Measurements from ENCODE around the gene GLG1. TPM values are rescaled to one million over a fixed set of nuclear protein-coding genes. Genes with fewer than 3 reads are reported as not detected.

The GLG1 gene
- total RNA-seq, 1 experiment from 2014 or later: 487 TPM

- CTCF ChIA-PET: no interaction called here
- H3K36me3 ChIP-seq (ENCODE audit: insufficient read depth, low read length, poor library complexity, severe bottlenecking): peaks cover 99% of the 10 kb centered on the region
These were observed 137.9 kb downstream of the GLG1 start for GRCh38 chr16:74468807-74469525.

GRCh38 chr16:74466872-74467271 lies 140.0 kb downstream of the GLG1 start:
- no peak for DNase-seq (ENCODE audit: low spot score)
- Histone ChIP-seq H3K27ac (ENCODE audit: low read depth, low read length, poor library complexity, severe bottlenecking) (peak overlapping the region; percentile 4), H3K4me3 (ENCODE audit: low read depth, low read length, poor library complexity, severe bottlenecking) (no peak overlapping the region), H3K27me3 (replicated peaks; ENCODE audit: insufficient read depth, low read depth, low read length, poor library complexity) (no peaks in the 10 kb centered on the region), H3K9me3 (ENCODE audit: low read depth, low read length, poor library complexity, severe bottlenecking) (no peaks in the 10 kb centered on the region), H3K36me3 (ENCODE audit: insufficient read depth, low read length, poor library complexity, severe bottlenecking) (peaks cover 100% of the 10 kb centered on the region), H3K4me1 (ENCODE audit: insufficient read depth, low read length, poor library complexity, severe bottlenecking) (peaks cover 5% of the 10 kb centered on the region)
- intact Hi-C loops (cut with micrococcal nuclease; ENCODE audit: unreplicated experiment): no loop called here
- TF ChIP-seq CTCF (conservative IDR thresholded peaks at IDR 0.05; ENCODE audit: low read depth, low read length): no peak
- no peak for TF ChIP-seq EZH2 (IDR thresholded peaks at IDR 0.05; ENCODE audit: borderline replicate concordance, low read depth, low read length, poor library complexity, severe bottlenecking)
- BruUV-seq (replicated peaks): no TSS peak
- ChIA-PET CTCF (no interaction called here), POLR2A (ENCODE audit: low non-redundant PET) (interaction anchor here (0.5 kb wide), 1 partner anchor 73 kb away, joined by 3 read pairs; no protein-coding TSS in a partner anchor)

More at GRCh38 chr16:74468807-74469525, 137.9 kb downstream of the GLG1 start:
- H3K4me3 ChIP-seq (ENCODE audit: low read depth, low read length, poor library complexity, severe bottlenecking): no peak overlapping the region
- POLR2A ChIA-PET (ENCODE audit: low non-redundant PET): no interaction called here
- intact Hi-C loops (cut with micrococcal nuclease; ENCODE audit: unreplicated experiment): no loop called here
- peak overlapping the region; percentile 33 for H3K27ac ChIP-seq (ENCODE audit: low read depth, low read length, poor library complexity, severe bottlenecking)
- no peaks in the 10 kb centered on the region for H3K27me3 ChIP-seq (replicated peaks; ENCODE audit: insufficient read depth, low read depth, low read length, poor library complexity)
- no TSS peak for BruUV-seq (replicated peaks)
- no peak for TF ChIP-seq CTCF (conservative IDR thresholded peaks at IDR 0.05; ENCODE audit: low read depth, low read length)
- no peak for TF ChIP-seq EZH2 (IDR thresholded peaks at IDR 0.05; ENCODE audit: borderline replicate concordance, low read depth, low read length, poor library complexity, severe bottlenecking)
- DNase-seq (ENCODE audit: low spot score): no peak
- peaks cover 5% of the 10 kb centered on the region for H3K4me1 ChIP-seq (ENCODE audit: insufficient read depth, low read length, poor library complexity, severe bottlenecking)
- no peaks in the 10 kb centered on the region for H3K9me3 ChIP-seq (ENCODE audit: low read depth, low read length, poor library complexity, severe bottlenecking)

GRCh38 chr16:74465851-74466685 lies 140.8 kb downstream of the GLG1 start:
- DNase-seq (ENCODE audit: low spot score): no peak
- intact Hi-C loops (cut with micrococcal nuclease; ENCODE audit: unreplicated experiment): no loop called here
- H3K27ac ChIP-seq (ENCODE audit: low read depth, low read length, poor library complexity, severe bottlenecking): peak overlapping the region; percentile 13
- H3K27me3 ChIP-seq (replicated peaks; ENCODE audit: insufficient read depth, low read depth, low read length, poor library complexity): no peaks in the 10 kb centered on the region
- TF ChIP-seq EZH2 (IDR thresholded peaks at IDR 0.05; ENCODE audit: borderline replicate concordance, low read depth, low read length, poor library complexity, severe bottlenecking) (no peak), CTCF (conservative IDR thresholded peaks at IDR 0.05; ENCODE audit: low read depth, low read length) (no peak)
- POLR2A ChIA-PET (ENCODE audit: low non-redundant PET): interaction anchor here (0.5 kb wide), 1 partner anchor 73 kb away, joined by 3 read pairs; no protein-coding TSS in a partner anchor
- no peak overlapping the region for H3K4me3 ChIP-seq (ENCODE audit: low read depth, low read length, poor library complexity, severe bottlenecking)
- BruUV-seq (replicated peaks): no TSS peak
- CTCF ChIA-PET: no interaction called here
- peaks cover 100% of the 10 kb centered on the region for H3K36me3 ChIP-seq (ENCODE audit: insufficient read depth, low read length, poor library complexity, severe bottlenecking)
- peaks cover 5% of the 10 kb centered on the region for H3K4me1 ChIP-seq (ENCODE audit: insufficient read depth, low read length, poor library complexity, severe bottlenecking)
- no peaks in the 10 kb centered on the region for H3K9me3 ChIP-seq (ENCODE audit: low read depth, low read length, poor library complexity, severe bottlenecking)

Measured in A673 (cell line).